ENCODE results near the gene SOCS3.
A peak's percentile ranks its signal among the peaks of the same experiment; 100 is the strongest.
"Not testable (repeated sequence)": the region's sequence is repeated elsewhere in the genome, so short reads cannot be mapped to it uniquely, and the experiment has no call there.

SOCS3 gene

DNA sequence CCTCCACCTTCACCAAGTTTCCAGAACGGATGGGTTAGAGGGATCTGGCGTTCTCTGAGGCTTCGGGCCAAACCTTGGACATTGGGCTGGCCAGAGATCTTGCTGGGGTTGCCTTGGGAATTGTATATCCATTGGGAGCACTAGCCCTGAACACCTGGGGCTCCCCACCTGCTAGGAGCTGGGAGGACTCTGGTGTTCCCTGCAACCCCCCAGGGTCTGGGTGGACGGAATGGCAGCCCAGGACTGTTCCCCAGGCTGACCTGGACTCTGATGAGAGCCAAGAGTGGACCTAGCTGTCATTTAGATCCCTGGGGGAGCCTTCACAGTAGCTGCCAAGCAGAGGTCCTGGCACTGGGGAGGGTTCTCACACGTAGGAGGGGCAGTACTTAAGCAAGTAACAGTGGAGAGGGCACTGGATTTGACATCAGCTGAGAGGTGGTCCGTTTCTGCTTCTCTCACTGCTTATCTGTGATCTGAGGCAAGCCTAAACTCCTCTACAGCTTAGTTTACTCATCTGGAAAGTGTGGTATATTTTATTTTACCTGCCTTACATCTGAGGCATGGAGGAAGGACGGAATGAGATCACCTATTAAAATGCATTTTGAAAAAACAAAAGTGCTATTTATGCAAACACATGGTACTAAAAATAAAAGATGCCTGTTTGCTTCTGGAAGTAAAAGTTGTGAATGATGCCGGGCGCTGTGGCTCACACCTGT lies 11.7 kb downstream of the SOCS3 start:
- no peak for DNase-seq

DNA sequence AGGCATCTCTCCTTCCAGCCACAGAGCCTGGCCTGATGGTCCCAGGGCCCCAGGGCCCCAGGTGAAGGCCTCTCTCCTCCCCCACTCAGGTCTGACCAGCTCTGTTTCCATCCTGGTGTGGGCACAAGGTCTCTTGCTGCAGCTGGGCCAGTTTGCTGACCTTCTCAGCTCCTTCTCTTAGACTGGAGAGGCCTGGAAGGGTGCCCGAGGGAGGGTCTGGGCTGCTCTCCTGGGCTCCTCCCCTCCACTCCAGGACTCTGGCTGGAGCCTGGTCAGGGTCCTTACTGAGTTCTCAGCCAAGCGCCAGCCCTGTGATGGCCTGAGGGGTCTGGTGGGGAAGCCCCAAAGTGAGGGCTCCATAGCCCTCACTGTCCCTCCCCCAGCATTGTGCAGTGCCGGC lies 12.4 kb downstream of the SOCS3 start:
- no peak for DNase-seq

DNA sequence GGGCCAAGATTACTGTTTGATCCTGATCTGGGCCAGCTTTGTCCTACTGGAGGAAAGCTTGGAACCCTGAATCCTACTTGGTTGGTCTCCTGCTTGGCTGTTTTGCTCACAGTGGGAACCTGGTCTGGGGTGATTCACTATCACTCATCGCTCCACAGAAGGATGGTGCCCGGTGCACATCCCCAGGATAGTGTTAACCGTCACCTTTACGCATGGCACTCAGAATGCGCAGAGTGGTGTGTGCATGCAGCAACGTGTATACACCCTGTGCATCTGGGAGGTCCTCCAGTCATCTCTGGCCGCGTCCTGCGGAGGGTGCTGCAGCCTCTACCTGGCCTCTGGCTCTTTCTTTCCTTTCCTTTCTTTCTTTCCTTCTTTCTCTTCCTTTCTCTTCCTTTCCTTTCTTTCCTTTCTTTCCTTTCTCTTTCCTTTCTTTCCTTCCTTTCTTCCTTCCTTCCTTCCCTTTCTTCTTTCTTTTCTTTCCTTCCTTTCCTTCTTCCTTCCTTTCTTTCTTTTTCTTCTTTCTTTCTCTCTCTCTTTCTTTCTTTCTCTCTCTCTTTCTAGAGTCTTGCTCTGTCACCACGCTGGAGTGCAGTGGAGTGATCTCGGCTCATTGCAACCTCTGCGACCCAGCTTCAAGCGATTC lies 13.1 kb downstream of the SOCS3 start:
- DNase-seq, result no peak

DNA sequence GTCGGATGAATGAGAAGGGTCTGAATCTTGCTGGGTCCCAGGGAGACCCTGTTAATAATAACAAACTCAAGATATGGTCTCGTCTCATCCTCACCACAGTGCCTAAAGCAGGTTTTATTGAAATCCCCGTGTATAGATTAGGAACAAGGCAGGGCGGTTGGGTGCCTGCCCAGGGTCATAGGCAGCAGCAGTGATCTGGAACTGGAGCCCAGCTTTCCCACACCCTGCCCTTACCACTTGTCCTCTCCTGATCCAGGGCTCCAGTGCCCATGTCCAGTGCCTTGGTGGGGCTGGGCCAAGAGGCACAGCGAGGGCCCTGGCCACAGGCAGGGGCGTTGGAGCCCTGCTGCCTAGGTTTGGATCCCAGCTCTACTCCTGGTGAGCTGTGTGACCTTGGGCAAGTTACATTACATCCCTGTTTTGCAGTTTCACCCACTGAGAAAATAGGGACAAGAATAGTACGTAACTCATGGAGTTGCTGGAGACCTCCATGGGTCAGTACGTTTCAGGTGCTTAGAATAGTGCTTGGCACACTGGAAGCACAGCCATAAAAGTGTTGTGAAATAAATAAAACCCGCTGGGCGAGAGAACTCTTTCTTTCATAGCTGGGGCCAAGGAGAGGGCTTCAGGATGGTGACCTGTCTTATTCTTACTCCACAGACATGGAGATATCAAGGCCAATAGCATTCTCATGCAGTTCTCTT lies 13.9 kb downstream of the SOCS3 start:
- DNase-seq, result no peak

DNA sequence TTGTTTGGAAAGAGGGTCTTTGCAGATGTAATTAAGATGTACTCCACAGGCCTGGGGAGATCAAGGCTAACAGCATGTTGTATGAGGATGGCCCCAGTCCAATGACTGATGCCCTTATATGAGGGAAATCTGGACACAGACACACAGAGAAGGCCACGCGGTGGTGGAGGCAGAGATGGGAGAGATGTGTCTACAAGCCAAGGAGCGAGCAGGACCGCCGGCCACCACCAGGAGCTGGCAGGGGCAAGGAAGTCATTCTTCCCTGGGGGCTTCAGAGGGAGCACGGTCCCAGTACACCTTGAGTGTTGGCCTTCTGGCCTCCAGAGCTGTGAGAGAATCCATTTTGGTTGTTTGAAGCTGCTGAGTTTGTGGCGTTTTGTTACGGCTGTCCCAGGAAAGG lies 14.7 kb downstream of the SOCS3 start:
- DNase-seq, result no peak

DNA sequence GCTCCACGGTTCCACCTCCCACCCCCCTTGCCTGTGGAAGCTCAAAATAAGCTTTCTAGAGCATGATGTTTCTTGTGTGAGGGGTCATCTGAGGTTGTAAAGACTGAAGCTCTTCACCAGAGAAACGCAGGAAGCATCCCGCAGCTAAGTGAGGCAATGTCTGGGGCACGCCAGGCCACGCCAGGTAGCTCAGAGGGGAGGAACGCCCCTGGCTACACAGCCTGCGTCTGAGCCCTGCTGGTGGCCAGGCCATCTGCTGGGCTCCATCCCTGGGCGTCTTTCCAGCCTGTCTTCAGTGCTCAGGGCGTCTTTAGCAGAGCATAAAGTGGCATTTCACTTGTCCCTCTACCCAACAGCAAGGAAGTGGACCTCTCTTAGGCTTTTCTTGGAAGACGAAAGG lies 15.2 kb downstream of the SOCS3 start:
- no peak for DNase-seq

DNA sequence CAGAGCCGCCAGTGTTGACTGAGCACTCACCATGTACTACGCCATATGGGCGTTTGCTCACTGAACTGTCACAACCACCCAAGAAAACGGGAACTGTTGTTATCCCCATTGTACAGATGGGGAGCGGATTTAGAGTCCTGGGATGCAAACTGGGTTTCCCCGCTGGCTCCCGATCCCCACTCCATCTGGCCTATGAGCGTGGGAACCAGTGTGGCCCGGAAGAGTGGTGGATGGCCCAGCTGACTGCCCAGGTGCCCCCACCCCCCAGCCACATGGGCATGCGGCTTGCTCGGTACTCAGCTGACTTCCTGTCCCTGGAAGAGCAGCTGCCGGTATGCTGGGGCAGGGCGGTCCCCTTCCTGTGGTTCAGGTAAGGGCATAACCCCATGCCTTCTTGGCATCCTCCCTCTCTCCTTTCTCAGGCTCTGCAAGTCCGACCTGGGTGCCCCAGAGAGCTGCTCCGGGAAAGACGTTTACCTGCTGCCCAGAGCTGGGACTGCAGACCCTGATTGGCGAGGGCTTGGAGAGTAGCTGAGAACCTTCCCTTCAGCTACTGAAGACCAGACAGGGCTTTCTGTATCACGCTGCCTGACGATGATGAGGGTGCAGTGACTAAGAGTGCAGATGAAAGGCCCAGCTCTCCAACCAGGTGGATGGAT lies 16.2 kb downstream of the SOCS3 start:
- DNase-seq, result peak; percentile 75

DNA sequence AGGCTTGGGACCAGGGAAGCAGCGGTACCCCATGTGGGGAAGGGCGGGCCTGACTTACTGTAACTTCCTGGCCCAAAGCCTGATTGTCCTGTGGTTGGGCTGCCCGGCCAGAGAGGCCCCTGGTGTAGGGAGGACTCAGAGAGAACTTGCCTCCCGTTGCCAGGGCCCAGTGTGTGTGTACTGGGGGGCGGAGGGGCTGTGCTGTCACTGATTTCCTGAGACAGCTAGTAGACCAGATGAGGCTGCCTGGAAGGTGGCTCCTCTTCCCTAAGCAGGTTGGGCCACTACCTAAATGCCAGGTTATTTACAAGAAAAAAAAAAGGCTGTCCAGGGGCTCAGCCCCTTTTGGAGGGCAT lies 16.7 kb downstream of the SOCS3 start:
- DNase-seq, result peak; percentile 38

DNA sequence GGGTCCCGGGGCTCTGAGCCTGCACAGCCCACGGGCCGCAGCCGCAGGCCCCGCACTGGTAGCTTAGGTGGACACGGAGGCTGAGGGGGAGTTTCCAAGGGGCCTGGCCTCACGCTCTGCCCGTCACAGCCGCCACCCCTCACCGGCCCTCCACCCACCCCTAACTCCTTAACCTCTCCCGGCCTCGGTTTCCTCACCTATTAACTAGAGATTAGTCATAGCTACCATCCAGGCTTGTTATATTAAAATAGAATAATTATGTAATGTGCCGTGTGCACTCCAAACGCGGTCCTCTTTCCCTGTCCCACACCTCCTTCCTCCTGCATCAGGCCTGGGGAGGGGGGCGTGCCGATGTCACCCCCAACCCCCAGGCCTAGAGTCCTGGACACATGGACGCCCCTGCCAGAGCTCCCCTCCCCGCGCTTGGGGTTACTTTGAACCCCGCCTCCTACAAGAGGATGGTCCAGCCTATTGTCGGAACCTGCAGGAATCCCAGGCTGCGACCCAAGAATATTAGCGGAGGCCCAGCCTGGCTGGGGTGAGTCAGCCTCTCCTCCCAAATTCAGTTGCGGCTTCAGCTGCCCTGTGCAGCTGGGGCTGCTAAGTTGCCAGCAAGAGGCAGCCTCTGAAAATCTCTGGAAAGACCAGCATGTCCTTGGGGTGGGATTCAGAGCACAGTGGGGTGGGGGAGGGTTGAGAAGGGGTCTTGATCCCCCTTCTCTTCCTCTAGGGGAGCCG lies 17.3 kb downstream of the SOCS3 start:
- DNase-seq, result no peak

DNA sequence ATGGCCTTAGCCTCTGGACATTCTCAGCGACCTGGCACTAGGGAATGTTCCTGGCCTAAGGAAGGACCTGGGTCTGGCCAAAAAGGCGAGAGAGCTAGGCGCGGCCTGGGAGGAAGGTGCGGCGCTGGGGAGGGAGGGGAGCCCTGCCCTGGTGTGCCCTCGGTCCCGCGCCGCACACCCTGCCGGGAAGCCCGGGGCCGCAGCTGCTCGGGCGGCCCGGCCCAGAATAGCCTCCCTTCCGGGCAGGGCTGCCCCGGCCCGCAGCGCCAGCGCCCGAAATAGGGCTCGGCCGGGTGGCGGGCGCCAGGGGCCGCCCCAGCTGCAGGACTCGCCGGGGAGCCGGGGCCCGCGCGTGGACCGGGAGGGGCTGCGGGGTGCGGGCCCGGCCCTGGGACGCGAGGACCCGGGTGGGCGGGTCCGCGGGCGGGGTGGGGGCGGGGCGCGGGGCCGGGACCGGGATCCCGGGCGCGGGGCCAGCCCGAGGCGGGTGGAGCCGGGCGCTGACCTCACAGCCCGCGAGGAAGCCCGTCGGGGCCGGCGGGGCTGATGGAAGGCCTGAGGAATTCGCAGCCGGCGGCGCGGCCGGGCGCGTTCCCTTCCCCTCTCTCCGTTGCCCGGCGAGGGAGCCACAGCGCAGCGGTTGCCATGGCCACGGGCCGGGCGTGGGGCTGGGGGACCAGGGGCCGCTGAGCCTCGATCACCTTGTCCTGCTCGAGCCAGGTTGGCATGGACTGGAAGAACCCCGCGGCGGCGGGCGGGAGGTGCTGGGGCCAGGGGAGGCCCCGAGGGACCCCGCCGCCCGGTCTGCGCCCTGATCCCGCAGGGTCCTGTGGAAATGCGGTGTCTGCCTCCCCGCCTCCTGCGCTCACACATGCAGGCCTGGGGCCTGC lies 18.1 kb downstream of the SOCS3 start:
- peak; percentile 48 for DNase-seq

DNA sequence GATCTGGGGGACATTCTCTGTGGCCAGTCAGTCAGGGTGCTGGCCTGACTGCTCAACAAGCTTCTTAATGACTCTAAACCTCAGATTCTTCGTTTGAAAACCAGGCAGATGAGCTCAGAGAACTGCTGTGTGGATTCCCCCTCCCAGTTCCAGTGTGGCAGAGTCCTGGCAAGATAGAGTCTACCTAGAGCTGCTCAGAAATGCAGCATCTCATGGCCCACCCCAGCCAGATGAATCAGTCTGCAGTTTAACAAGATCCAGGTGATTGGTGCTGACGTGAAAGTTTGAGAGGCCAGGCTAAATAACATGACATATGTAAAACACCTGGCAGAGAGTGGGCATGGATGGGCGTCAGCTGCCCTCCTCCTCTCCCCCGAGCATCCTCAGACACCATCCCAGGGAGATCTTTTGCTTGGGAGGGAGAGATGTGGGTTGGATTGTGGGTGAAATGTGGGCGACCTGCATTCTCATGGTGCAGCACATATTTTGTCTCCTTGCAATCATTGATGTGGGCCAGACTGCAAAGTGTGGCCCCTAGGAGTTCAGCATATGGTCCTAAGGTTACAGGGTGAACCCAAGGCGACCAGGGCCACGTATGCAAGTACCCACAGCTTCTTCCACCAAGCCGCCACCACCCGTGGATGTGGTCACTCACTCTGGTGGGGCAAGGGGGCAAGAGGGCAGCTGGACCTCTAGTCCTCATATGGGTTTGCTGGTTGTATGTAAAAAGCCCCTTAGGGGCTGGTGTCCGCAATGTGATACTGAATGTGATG lies 19.5 kb downstream of the SOCS3 start:
- no peak for DNase-seq

DNA sequence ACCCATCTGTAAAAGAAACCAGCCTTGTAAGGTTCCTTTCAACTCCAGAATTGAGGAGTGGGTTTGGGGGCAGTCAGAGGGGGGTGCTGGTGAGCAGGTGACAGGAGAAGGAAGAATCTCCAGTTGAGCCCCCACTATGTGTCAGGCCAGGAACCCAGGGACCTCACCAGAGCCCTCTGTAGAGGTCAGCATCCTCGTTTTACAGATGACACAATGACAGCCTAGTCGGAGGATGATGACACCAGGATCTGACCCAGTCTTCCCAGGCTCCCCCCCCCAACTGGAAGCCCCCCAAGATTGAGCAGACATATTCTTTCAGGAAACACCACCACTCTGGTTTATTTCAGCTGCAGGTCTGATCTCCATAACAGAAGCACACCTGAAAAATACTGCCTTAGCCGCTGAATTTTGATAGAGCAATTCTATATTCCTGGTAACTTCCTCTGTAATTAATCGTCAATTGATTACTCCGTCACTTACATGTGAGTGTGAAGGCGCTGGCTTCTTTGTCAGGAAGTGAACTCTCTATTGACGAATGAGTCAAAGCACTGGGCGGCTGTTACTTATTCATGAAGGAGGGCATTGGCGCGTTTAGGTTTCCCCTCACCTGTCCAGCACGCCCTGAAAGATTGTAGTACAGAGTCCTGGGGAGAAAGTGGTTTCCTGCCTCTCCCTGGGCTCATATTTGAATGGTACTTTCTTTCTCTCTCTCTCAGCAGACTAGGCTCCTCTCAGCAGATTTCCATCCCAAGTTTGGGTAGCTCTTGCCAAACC lies 21.2 kb downstream of the SOCS3 start:
- no peak for DNase-seq

DNA sequence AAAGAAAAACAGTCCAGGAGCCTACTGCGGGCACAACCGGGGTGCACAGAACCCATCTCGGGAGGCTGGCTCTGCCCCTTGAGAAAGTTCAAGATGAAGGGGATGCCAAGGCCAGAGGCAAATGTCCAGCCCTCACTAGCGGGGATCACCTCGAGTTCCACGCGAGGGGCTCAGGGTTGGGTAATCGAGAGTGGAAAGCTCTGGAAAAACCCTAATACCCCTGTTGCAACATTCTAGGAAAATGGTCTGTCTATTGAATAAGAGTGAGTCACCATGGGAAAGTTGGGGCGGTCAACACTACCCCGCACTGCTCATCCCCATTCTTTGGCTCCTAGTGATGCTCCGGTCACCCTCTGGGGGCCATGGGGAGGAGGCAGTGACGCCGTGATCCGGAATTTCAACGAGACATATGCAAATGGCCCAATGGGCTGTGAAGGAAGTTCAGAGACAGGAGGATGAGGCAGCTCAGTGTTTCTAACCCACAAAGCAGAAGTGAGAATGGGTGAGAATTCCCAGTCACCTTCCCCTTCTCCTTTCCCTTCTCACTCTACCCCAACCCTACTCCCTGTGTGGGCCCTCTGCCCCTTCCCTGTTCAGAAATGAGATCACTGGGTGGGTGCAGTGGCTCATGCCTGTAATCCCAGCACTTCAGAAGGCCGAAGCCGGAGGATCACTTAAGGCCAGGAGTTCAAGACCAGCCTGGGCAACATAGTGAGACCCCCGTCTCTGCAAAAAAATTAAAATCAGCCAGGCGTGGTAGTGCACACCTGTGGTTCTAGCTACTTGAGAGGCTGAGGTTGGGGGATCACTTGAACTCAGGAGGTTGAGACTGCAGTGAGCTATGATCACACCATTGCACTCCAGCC lies 22.4 kb downstream of the SOCS3 start:
- no peak for DNase-seq

DNA sequence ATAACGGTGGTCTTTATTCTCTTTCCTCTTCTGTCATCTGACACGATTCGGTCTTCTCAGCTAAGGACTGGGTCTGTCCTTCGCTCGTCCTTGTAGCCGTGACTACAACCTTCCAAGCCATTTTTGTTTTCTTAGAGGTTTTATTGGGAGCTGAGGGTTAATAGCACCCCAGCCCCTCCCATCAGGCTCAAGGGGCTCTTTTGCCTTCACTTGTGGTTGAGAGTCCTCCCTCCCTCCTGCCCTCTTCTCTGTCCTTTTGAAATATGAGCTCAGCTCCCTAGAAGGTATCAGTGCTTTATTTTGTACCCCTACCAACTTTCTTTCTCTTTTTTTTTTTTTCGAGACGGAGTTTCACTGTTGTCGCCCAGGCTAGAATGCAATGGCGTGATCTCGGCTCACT lies 24.7 kb downstream of the SOCS3 start:
- DNase-seq, result no peak

DNA sequence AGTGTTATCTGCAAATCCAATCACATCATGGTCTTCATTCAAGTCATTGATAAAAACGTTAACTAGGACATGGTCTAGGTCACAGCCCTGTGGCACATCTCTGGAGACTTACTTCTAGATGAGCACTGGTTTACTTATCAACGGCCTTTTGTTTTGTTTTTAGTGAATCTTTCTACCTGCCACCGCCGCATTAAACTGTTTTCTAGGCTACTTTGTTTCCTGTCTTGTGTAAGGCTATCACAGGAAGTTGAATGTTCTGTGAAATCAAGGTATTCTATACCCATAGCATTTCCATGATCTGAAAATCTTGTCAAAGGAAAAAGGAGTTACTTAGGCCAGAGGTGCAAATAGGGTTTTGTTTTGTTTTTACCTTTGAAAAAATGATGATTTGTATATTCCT lies 26.9 kb downstream of the SOCS3 start:
- DNase-seq, result no peak

DNA sequence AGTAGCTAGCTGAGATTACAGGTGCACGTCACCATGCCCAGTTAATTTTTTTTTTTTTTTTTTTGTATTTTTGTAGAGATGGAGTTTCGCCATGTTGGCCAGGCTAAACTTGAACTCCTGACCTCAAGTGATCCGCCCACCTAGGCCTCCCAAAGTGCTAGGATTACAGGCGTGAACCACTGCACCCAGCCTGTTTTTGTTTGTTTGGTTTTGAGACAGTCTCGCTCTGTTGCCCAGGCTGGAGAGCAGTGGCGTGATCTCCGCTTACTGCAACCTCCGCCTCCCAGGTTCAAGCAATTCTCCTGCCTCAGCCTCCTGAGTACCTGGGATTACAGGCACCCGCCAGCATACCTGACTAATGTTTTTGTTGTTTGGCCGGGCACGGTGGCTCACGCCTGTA lies 28.5 kb downstream of the SOCS3 start:
- DNase-seq, result not testable (repeated sequence)

DNA sequence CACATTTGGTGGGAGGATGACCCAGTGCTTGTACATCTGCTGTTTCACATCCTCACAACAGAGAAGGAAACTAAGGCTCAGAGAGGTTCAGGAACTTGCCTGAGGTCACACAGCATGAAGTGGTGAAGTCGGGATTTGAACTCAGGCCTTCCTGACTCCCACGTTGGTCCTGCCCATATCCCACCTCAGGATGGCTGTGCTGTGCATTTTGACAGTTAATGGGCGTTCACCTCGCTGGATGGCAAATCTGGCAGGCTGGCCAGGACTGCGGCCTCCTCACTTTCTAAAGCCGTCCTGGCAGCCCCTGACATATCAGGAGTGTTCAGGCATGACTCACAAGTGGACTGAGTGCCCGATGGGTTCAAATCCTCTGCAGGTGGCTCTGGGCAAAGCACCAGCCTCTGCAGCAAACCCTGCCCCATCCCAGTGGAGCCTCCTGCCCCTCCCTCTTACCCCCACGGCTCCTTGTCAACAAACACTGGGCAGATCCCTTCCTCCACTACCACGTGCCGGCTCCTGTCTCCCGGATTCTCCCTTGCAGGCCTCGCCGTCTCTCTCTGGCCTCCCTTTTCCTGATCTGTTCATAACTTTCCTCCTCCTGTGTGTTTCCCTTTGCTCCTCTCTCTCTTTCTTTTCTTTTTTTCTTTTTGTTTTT lies 29.2 kb downstream of the SOCS3 start:
- DNase-seq, result no peak

DNA sequence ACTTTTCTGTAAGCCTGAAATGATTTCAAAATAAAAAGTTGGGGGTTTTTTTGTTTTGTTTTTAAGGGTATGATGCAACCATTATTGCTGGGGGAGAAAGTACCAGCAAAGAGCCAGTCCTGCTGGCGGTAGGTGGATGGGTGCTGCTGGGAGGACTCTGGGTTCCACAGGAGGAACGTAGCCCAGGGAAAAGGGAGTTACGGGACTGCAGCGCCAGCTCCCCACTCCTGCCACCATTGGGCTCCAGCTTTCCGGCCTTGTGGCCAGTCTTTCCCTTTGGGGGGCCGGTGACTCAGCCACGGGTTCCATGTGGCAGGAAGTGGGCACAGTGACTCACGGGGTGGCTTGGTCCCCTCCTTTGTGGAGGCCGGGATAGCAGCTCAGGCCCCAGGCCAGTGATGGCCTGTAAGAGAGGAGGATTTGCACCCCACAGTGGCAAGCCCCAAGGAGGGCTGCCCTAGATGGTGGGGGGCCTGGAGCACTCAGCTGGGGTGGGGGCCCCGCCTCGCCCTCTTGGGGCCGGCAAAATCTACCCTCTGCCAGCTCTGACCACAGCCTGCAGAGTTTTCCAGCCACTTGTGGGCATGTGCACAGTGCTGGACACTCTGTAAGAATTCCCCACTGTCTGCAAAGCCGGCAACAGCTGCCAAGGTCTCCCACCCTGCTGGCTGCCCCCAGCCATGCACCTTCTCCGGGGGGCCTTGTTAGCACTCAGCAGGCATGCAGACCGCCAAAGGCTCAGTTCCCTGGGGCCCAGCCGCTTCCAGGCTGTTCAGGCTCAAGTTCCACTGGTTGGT lies 30.4 kb downstream of the SOCS3 start:
- no peak for DNase-seq

All from activated T-cell treated with anti-CD3 and anti-CD28 coated beads, Interleukin-2, amount 50 U/mL, for 1 hour (primary cell).